Muscle layer of duodenum (tissue), 2 donors: ENCODE results near the gene ALKBH3.

ENCODE experiments used
- H3K27ac ChIP-seq: one replicate; pipeline ENCODE4 v1.7.0; 2013; ENCODE audit warnings: mild to moderate bottlenecking, low read length
- H3K27me3 ChIP-seq: one replicate; pipeline ENCODE4 v1.7.0; 2013; ENCODE audit warnings: low read depth, mild to moderate bottlenecking, control low read depth, low read length
- H3K36me3 ChIP-seq, 2 donors: one replicate each; pipeline ENCODE4 v1.7.0; 2013; ENCODE audit warnings: low read length in 2 of 2, control low read depth in 1 of 2, mild to moderate bottlenecking in 1 of 2; ENCODE audit not compliant: insufficient read depth in 2 of 2, control insufficient read depth in 1 of 2
- H3K4me1 ChIP-seq, 2 donors: one replicate each; pipeline ENCODE4 v1.7.0; 2013; ENCODE audit warnings: low read length in 2 of 2, mild to moderate bottlenecking in 2 of 2, control low read depth in 1 of 2, moderate library complexity in 1 of 2; ENCODE audit not compliant: insufficient read depth in 2 of 2, control insufficient read depth in 1 of 2
- H3K4me3 ChIP-seq, 2 donors: one replicate each; pipeline ENCODE4 v1.7.0; 2013; ENCODE audit warnings: low read length in 2 of 2, low read depth in 1 of 2, mild to moderate bottlenecking in 1 of 2
- H3K9me3 ChIP-seq, 2 donors: one replicate each; pipeline ENCODE4 v1.7.0; 2013; ENCODE audit warnings: low read length in 2 of 2, control low read depth in 1 of 2, mild to moderate bottlenecking in 1 of 2; ENCODE audit not compliant: control insufficient read depth in 1 of 2
- donor health status: healthy.

ALKBH3 gene

GRCh38 chr11:43894546-43894945 is 13.9 kb downstream of the ALKBH3 start:
- no peaks in the 10 kb centered on the region for H3K9me3 ChIP-seq
- H3K4me1 ChIP-seq: no peaks in the 10 kb centered on the region
- no peak overlapping the region for H3K4me3 ChIP-seq
- no peak overlapping the region for H3K27ac ChIP-seq
- no peaks in the 10 kb centered on the region for H3K27me3 ChIP-seq
- H3K36me3 ChIP-seq: peaks cover 55 to 70% of the 10 kb centered on the region in 2 donors

- Histone ChIP-seq H3K27me3 (no peaks in the 10 kb centered on the region), H3K36me3 (peaks cover 51 to 66% of the 10 kb centered on the region in 2 donors), H3K9me3 (no peaks in the 10 kb centered on the region), H3K27ac (no peak overlapping the region), H3K4me1 (no peaks in the 10 kb centered on the region), H3K4me3 (no peak overlapping the region)
Observed at GRCh38 chr11:43895601-43896000, 15.0 kb downstream of the ALKBH3 start.

- Histone ChIP-seq H3K27ac (no peak overlapping the region), H3K4me1 (no peaks in the 10 kb centered on the region), H3K27me3 (no peaks in the 10 kb centered on the region), H3K9me3 (no peaks in the 10 kb centered on the region), H3K4me3 (no peak overlapping the region), H3K36me3 (peaks cover 44 to 63% of the 10 kb centered on the region in 2 donors)
Observed at GRCh38 chr11:43898574-43898973, 17.9 kb downstream of the ALKBH3 start.

GRCh38 chr11:43899094-43899493 is 18.5 kb downstream of the ALKBH3 start:
- no peak overlapping the region for H3K4me3 ChIP-seq
- peaks cover 43 to 63% of the 10 kb centered on the region in 2 donors for H3K36me3 ChIP-seq
- no peaks in the 10 kb centered on the region for H3K27me3 ChIP-seq
- no peaks in the 10 kb centered on the region for H3K9me3 ChIP-seq
- H3K4me1 ChIP-seq: no peaks in the 10 kb centered on the region
- H3K27ac ChIP-seq: no peak overlapping the region

GRCh38 chr11:43901551-43901950 is 20.9 kb downstream of the ALKBH3 start:
- no peak overlapping the region for H3K27ac ChIP-seq
- H3K36me3 ChIP-seq: peaks cover 34 to 50% of the 10 kb centered on the region in 2 donors
- no peaks in the 10 kb centered on the region for H3K27me3 ChIP-seq
- H3K9me3 ChIP-seq: no peaks in the 10 kb centered on the region
- H3K4me1 ChIP-seq: no peaks in the 10 kb centered on the region
- no peak overlapping the region for H3K4me3 ChIP-seq

- H3K4me1 ChIP-seq: no peaks in the 10 kb centered on the region
- no peaks in the 10 kb centered on the region for H3K27me3 ChIP-seq
- H3K36me3 ChIP-seq: peaks cover 23 to 38% of the 10 kb centered on the region in 2 donors
- H3K9me3 ChIP-seq: no peaks in the 10 kb centered on the region
- H3K27ac ChIP-seq: no peak overlapping the region
- no peak overlapping the region for H3K4me3 ChIP-seq
Observed at GRCh38 chr11:43903078-43903477, 22.4 kb downstream of the ALKBH3 start.

GRCh38 chr11:43903969-43904368 is 23.3 kb downstream of the ALKBH3 start:
- H3K36me3 ChIP-seq: peaks cover 23 to 34% of the 10 kb centered on the region in 2 donors
- no peaks in the 10 kb centered on the region for H3K27me3 ChIP-seq
- H3K27ac ChIP-seq: no peak overlapping the region
- H3K4me1 ChIP-seq: no peaks in the 10 kb centered on the region
- H3K4me3 ChIP-seq: no peak overlapping the region
- H3K9me3 ChIP-seq: no peaks in the 10 kb centered on the region

GRCh38 chr11:43904742-43905535 is 24.3 kb downstream of the ALKBH3 start:
- Histone ChIP-seq H3K9me3 (no peaks in the 10 kb centered on the region), H3K27me3 (no peaks in the 10 kb centered on the region), H3K27ac (peak overlapping the region; percentile 59), H3K4me1 (no peaks in the 10 kb centered on the region), H3K4me3 (no peak overlapping the region), H3K36me3 (peaks cover 24 to 35% of the 10 kb centered on the region in 2 donors)

- no peak overlapping the region for H3K4me3 ChIP-seq
- H3K36me3 ChIP-seq: peaks cover 24 to 44% of the 10 kb centered on the region in 2 donors
- no peaks in the 10 kb centered on the region for H3K27me3 ChIP-seq
- H3K9me3 ChIP-seq: no peaks in the 10 kb centered on the region
- peak overlapping the region; percentile 59 for H3K27ac ChIP-seq
- no peaks in the 10 kb centered on the region for H3K4me1 ChIP-seq
Observed at GRCh38 chr11:43905813-43906241, 25.2 kb downstream of the ALKBH3 start.

- H3K4me1 ChIP-seq: no peaks in the 10 kb centered on the region
- no peaks in the 10 kb centered on the region for H3K9me3 ChIP-seq
- H3K27ac ChIP-seq: no peak overlapping the region
- no peaks in the 10 kb centered on the region for H3K27me3 ChIP-seq
- peaks cover 16 to 36% of the 10 kb centered on the region in 2 donors for H3K36me3 ChIP-seq
- no peak overlapping the region for H3K4me3 ChIP-seq
Observed at GRCh38 chr11:43907028-43907975, 26.7 kb downstream of the ALKBH3 start.

GRCh38 chr11:43908191-43908590 is 27.6 kb downstream of the ALKBH3 start:
- Histone ChIP-seq H3K27ac (no peak overlapping the region), H3K4me1 (no peaks in the 10 kb centered on the region), H3K4me3 (no peak overlapping the region), H3K27me3 (no peaks in the 10 kb centered on the region), H3K36me3 (peaks cover 14 to 27% of the 10 kb centered on the region in 2 donors), H3K9me3 (no peaks in the 10 kb centered on the region)
